ENCODE measurements around the gene OAT.

The OAT gene

GRCh38 chr10:124429576-124429975 is 10.9 kb upstream of the OAT start:
- Mint-ChIP-seq H3K4me1 (ENCODE audit: low read depth) (no peaks in the 10 kb centered on the region), H3K27ac (no peak overlapping the region), H3K36me3 (ENCODE audit: low read depth) (no peaks in the 10 kb centered on the region), H3K9me3 (no peaks in the 10 kb centered on the region), H3K27me3 (peaks cover 48% of the 10 kb centered on the region), H3K4me3 (no peak overlapping the region)
- intact Hi-C loops (cut with micrococcal nuclease), result no loop called here

GRCh38 chr10:124428207-124428777 is 9.6 kb upstream of the OAT start:
- Mint-ChIP-seq H3K27me3 (peaks cover 56% of the 10 kb centered on the region), H3K4me1 (ENCODE audit: low read depth) (no peaks in the 10 kb centered on the region), H3K27ac (no peak overlapping the region), H3K4me3 (no peak overlapping the region), H3K36me3 (ENCODE audit: low read depth) (no peaks in the 10 kb centered on the region), H3K9me3 (no peaks in the 10 kb centered on the region)
- intact Hi-C loops (cut with micrococcal nuclease), result no loop called here

GRCh38 chr10:124425227-124425962 is 6.7 kb upstream of the OAT start:
- no peaks in the 10 kb centered on the region for H3K36me3 Mint-ChIP-seq (ENCODE audit: low read depth)
- peaks cover 65% of the 10 kb centered on the region for H3K27me3 Mint-ChIP-seq
- no peak overlapping the region for H3K4me3 Mint-ChIP-seq
- intact Hi-C loops (cut with micrococcal nuclease), result no loop called here
- H3K27ac Mint-ChIP-seq, result no peak overlapping the region
- no peaks in the 10 kb centered on the region for H3K9me3 Mint-ChIP-seq
- H3K4me1 Mint-ChIP-seq (ENCODE audit: low read depth), result no peaks in the 10 kb centered on the region

GRCh38 chr10:124423813-124424212 is 5.1 kb upstream of the OAT start:
- Mint-ChIP-seq H3K4me1 (ENCODE audit: low read depth) (peaks cover 4% of the 10 kb centered on the region), H3K36me3 (ENCODE audit: low read depth) (no peaks in the 10 kb centered on the region), H3K4me3 (no peak overlapping the region), H3K9me3 (no peaks in the 10 kb centered on the region), H3K27me3 (peaks cover 67% of the 10 kb centered on the region), H3K27ac (no peak overlapping the region)
- intact Hi-C loops (cut with micrococcal nuclease), result no loop called here

GRCh38 chr10:124422742-124423141 is 4.0 kb upstream of the OAT start:
- intact Hi-C loops (cut with micrococcal nuclease), result no loop called here
- no peaks in the 10 kb centered on the region for H3K36me3 Mint-ChIP-seq (ENCODE audit: low read depth)
- H3K4me3 Mint-ChIP-seq, result no peak overlapping the region
- peaks cover 62% of the 10 kb centered on the region for H3K27me3 Mint-ChIP-seq
- H3K9me3 Mint-ChIP-seq, result no peaks in the 10 kb centered on the region
- H3K27ac Mint-ChIP-seq, result no peak overlapping the region
- peaks cover 4% of the 10 kb centered on the region for H3K4me1 Mint-ChIP-seq (ENCODE audit: low read depth)

- Mint-ChIP-seq H3K9me3 (no peaks in the 10 kb centered on the region), H3K4me3 (no peak overlapping the region), H3K27ac (no peak overlapping the region), H3K4me1 (ENCODE audit: low read depth) (peaks cover 4% of the 10 kb centered on the region), H3K27me3 (peaks cover 48% of the 10 kb centered on the region), H3K36me3 (ENCODE audit: low read depth) (no peaks in the 10 kb centered on the region)
- intact Hi-C loops (cut with micrococcal nuclease), result no loop called here
These were observed 1.5 kb upstream of the OAT start for GRCh38 chr10:124420254-124420653.

GRCh38 chr10:124419635-124420034 is 912 bp upstream of the OAT start:
- intact Hi-C loops (cut with micrococcal nuclease), result loop anchor here (5.0 kb wide), 1 partner anchor 43 kb away; the partner anchor contains the start of gene LHPP
- Mint-ChIP-seq H3K4me3 (peak overlapping the region; percentile 77), H3K27ac (no peak overlapping the region), H3K9me3 (no peaks in the 10 kb centered on the region), H3K27me3 (peaks cover 48% of the 10 kb centered on the region), H3K4me1 (ENCODE audit: low read depth) (peaks cover 4% of the 10 kb centered on the region), H3K36me3 (ENCODE audit: low read depth) (no peaks in the 10 kb centered on the region)

GRCh38 chr10:124417895-124418725 is 613 bp downstream of the OAT start:
- Mint-ChIP-seq H3K27ac (peak overlapping the region; percentile 57), H3K9me3 (no peaks in the 10 kb centered on the region), H3K27me3 (peaks cover 37% of the 10 kb centered on the region), H3K36me3 (ENCODE audit: low read depth) (no peaks in the 10 kb centered on the region), H3K4me1 (ENCODE audit: low read depth) (peaks cover 11% of the 10 kb centered on the region), H3K4me3 (peak overlapping the region; percentile 77)
- intact Hi-C loops (cut with micrococcal nuclease), result loop anchor here (5.0 kb wide), 1 partner anchor 44 kb away; the partner anchor contains the start of gene LHPP

GRCh38 chr10:124416733-124417132 is 2.0 kb downstream of the OAT start:
- Mint-ChIP-seq H3K4me1 (ENCODE audit: low read depth) (peaks cover 11% of the 10 kb centered on the region), H3K9me3 (no peaks in the 10 kb centered on the region), H3K4me3 (no peak overlapping the region), H3K36me3 (ENCODE audit: low read depth) (no peaks in the 10 kb centered on the region), H3K27ac (no peak overlapping the region), H3K27me3 (peaks cover 24% of the 10 kb centered on the region)
- intact Hi-C loops (cut with micrococcal nuclease), result loop anchor here (5.0 kb wide), 1 partner anchor 46 kb away; the partner anchor contains the start of gene LHPP

- no peaks in the 10 kb centered on the region for H3K9me3 Mint-ChIP-seq
- no peak overlapping the region for H3K27ac Mint-ChIP-seq
- intact Hi-C loops (cut with micrococcal nuclease), result loop anchor here (5.0 kb wide), 1 partner anchor 47 kb away; the partner anchor contains the start of gene LHPP
- peaks cover 11% of the 10 kb centered on the region for H3K27me3 Mint-ChIP-seq
- no peak overlapping the region for H3K4me3 Mint-ChIP-seq
- H3K36me3 Mint-ChIP-seq (ENCODE audit: low read depth), result peaks cover 6% of the 10 kb centered on the region
- H3K4me1 Mint-ChIP-seq (ENCODE audit: low read depth), result peaks cover 17% of the 10 kb centered on the region
These were observed 3.5 kb downstream of the OAT start for GRCh38 chr10:124415210-124415609.

GRCh38 chr10:124414076-124414475 is 4.6 kb downstream of the OAT start:
- intact Hi-C loops (cut with micrococcal nuclease), result no loop called here
- peaks cover under 1% of the 10 kb centered on the region for H3K27me3 Mint-ChIP-seq
- H3K9me3 Mint-ChIP-seq, result no peaks in the 10 kb centered on the region
- H3K4me3 Mint-ChIP-seq, result no peak overlapping the region
- peaks cover 6% of the 10 kb centered on the region for H3K36me3 Mint-ChIP-seq (ENCODE audit: low read depth)
- no peak overlapping the region for H3K27ac Mint-ChIP-seq
- H3K4me1 Mint-ChIP-seq (ENCODE audit: low read depth), result peaks cover 16% of the 10 kb centered on the region

- intact Hi-C loops (cut with micrococcal nuclease), result no loop called here
- Mint-ChIP-seq H3K4me3 (no peak overlapping the region), H3K4me1 (ENCODE audit: low read depth) (peaks cover 17% of the 10 kb centered on the region), H3K27ac (no peak overlapping the region), H3K27me3 (no peaks in the 10 kb centered on the region), H3K9me3 (no peaks in the 10 kb centered on the region), H3K36me3 (ENCODE audit: low read depth) (peaks cover 24% of the 10 kb centered on the region)
These were observed 9.0 kb downstream of the OAT start for GRCh38 chr10:124409696-124410095.

- H3K9me3 Mint-ChIP-seq, result no peaks in the 10 kb centered on the region
- intact Hi-C loops (cut with micrococcal nuclease), result no loop called here
- H3K4me3 Mint-ChIP-seq, result no peak overlapping the region
- H3K27ac Mint-ChIP-seq, result no peak overlapping the region
- H3K36me3 Mint-ChIP-seq (ENCODE audit: low read depth), result peaks cover 38% of the 10 kb centered on the region
- H3K27me3 Mint-ChIP-seq, result no peaks in the 10 kb centered on the region
- H3K4me1 Mint-ChIP-seq (ENCODE audit: low read depth), result peaks cover 16% of the 10 kb centered on the region
These were observed 10.4 kb downstream of the OAT start for GRCh38 chr10:124408357-124408756.

GRCh38 chr10:124407456-124407855 is 11.3 kb downstream of the OAT start:
- H3K36me3 Mint-ChIP-seq (ENCODE audit: low read depth), result peaks cover 44% of the 10 kb centered on the region
- intact Hi-C loops (cut with micrococcal nuclease), result no loop called here
- H3K27me3 Mint-ChIP-seq, result no peaks in the 10 kb centered on the region
- H3K4me3 Mint-ChIP-seq, result no peak overlapping the region
- H3K9me3 Mint-ChIP-seq, result no peaks in the 10 kb centered on the region
- H3K27ac Mint-ChIP-seq, result no peak overlapping the region
- H3K4me1 Mint-ChIP-seq (ENCODE audit: low read depth), result peaks cover 20% of the 10 kb centered on the region
